CD4-positive, alpha-beta T cell treated with Interleukin-4 for 1 hour (primary cell): ENCODE measurements around the gene FASLG.
"Not testable (repeated sequence)": the region's sequence is repeated elsewhere in the genome, so short reads cannot be mapped to it uniquely, and the experiment has no call there.

Experiments
- DNase-seq, 2 donors: peaks; one replicate each; pipeline ENCODE4 v3.0.0-alpha.2; 2020 to 2022

FASLG gene

GRCh38 chr1:172686143-172686542, 27.2 kb downstream of the FASLG start:
- no peak for DNase-seq

- DNase-seq: not testable (repeated sequence)
Observed at GRCh38 chr1:172688428-172689085, 29.7 kb downstream of the FASLG start.

GRCh38 chr1:172690925-172691324, 32.0 kb downstream of the FASLG start:
- not testable (repeated sequence) for DNase-seq

GRCh38 chr1:172697534-172698002, 38.7 kb downstream of the FASLG start:
- peak; percentile 48 to 84 for DNase-seq

GRCh38 chr1:172698224-172698623, 39.3 kb downstream of the FASLG start:
- DNase-seq: peak in 1 of 2 donors; percentile 59

- DNase-seq: peak; percentile 85 to 89
Observed at GRCh38 chr1:172699111-172699510, 40.2 kb downstream of the FASLG start.

GRCh38 chr1:172699695-172700227, 40.9 kb downstream of the FASLG start:
- no peak for DNase-seq

DNA sequence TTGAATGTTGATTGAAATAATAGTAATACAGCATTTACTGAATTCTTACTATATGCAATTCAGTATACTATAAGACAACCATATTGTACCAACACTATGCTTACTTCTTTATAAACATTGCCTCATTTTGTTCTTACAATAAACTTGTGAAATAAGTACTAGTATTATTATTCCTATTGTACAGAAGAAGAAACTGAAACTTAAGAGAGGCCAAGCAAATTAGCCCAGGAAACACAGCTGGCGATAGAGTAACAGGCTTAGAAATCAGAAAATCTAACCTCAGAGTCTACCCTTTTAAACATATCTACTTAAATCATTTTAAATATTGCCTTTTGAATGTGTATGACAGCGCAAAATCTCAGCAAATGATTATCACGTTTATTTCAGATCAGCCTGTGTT, 41.7 kb downstream of the FASLG start:
- DNase-seq: no peak

DNA sequence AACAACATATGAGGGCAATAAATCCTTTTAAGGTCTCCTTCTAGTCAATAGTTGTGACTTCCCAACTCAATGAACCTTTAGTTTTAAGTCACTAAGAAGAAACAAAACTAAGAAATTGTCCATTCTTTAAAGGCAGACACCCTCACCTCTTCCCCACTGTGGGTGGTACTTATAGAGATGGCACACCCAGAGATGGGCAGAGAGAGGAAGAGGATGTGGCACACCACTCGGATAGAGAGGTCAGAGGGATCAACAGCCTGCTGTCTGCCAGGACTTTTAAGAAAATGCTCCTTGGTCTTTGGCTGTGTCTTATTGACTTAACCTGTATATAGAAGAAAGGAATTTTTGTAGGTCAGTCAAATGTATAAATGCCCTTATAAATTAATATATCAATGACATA, 45.1 kb downstream of the FASLG start:
- peak in 1 of 2 donors; percentile 46 for DNase-seq

DNA sequence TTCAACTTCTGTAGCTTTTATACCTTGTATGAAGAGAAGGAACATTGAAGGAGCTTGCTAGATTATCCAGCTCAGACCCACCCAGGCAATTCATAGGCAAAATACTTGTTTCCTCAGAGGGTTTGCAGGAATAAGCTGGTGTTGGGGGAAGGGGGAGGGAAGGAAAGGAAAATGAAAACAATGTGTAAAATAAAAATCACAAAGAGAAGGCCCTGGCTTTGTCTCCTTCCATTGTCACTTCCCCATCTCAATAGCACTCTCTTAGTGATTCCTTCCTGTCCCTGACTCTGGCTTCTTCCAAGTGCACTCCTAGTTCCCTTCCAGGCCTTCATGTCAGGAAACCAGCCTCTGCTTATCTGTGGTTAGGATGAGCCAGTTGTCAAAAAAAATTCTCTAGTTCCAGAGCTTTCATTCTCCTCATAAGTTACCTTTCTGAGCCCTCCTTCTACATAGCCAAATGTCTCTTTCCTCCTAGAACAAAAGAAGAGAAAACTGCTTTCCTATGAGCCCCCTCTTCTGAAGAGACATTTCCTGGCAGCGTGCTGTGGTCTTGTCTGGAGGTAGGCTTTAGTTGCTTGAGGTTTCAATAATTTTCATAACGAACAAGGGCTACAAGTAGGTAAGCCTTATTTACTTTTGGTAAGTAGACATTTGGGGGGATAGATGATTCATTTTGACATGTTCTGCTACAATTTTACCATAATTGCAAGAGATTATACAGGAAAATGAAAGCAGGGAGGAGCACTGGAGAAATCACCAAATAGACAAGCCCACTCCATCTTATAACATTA, 45.7 kb downstream of the FASLG start:
- no peak for DNase-seq

DNA sequence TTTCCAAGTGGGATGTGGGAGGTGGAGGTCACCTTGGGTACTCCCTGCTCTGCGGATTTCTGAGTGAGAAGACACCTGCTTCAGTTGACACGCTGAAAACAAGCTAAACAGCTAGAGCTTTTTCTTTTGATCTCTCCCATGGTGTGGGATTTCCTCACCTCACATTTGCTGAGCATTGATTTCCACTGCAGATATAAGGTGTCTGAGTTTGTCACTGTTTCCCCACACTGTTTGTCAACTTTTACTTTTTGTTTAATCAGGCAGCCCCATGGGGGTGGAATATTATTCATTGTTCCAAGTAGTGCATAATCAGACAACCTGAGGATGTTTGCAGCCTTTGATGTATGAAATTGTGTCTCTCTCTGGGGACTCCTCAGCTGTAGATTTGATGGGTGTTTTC, 49.5 kb downstream of the FASLG start:
- peak; percentile 16 to 65 for DNase-seq

- no peak for DNase-seq
Observed at GRCh38 chr1:172711558-172711957, 52.7 kb downstream of the FASLG start.

GRCh38 chr1:172713466-172713865, 54.6 kb downstream of the FASLG start:
- DNase-seq: no peak
